T-helper 17 cell (primary cell): Measurements from ENCODE around the gene HSPA1L. TPM values are rescaled to one million over a fixed set of nuclear protein-coding genes. Genes with fewer than 3 reads are reported as not detected.
"Not testable (repeated sequence)": the region's sequence is repeated elsewhere in the genome, so short reads cannot be mapped to it uniquely, and the experiment has no call there.

Source experiments
- ATAC-seq: fragments of 150-1000 bp; cut with Tn5 transposase; 2 replicates; pipeline ENCODE4 v1.10.0; 2021; ENCODE audit warnings: mild to moderate bottlenecking, moderate library complexity
- DNase-seq, 3 donors: peaks; one replicate each; pipeline versions ENCODE4 v3.0.0 to v3.0.0-alpha.2; 2020 to 2021
- H3K9me3 ChIP-seq: one replicate; pipeline ENCODE4 v1.7.0; 2013; ENCODE audit warnings: low read length, mild to moderate bottlenecking; ENCODE audit not compliant: control insufficient read depth, poor library complexity, severe bottlenecking
- H3K27ac Mint-ChIP-seq: one replicate; pipeline ENCODE4 v1.8.0; 2022; ENCODE audit warnings: mild to moderate bottlenecking, moderate library complexity, mixed read lengths
- H3K27me3 Mint-ChIP-seq: one replicate; pipeline ENCODE4 v1.8.0; 2022; ENCODE audit warnings: mixed read lengths
- H3K36me3 Mint-ChIP-seq: one replicate; pipeline ENCODE4 v1.8.0; 2022; ENCODE audit warnings: low read depth, mixed read lengths
- H3K4me1 Mint-ChIP-seq: one replicate; pipeline ENCODE4 v1.8.0; 2022; ENCODE audit warnings: mild to moderate bottlenecking, mixed read lengths
- H3K4me3 Mint-ChIP-seq: one replicate; pipeline ENCODE4 v1.8.0; 2022; ENCODE audit warnings: mild to moderate bottlenecking, moderate library complexity, mixed read lengths
- total RNA-seq, 4 donors: library from RNA in 2 of 4; stranded (reverse) in 2 of 4; gene quantifications; one replicate each; pipeline ENCODE4 v1.2.3 and lab custom pipeline; 2022 to 2026

The HSPA1L gene
- total RNA-seq, 2 donors from 2014 or later, result 3.4 to 3.5 TPM

DNA sequence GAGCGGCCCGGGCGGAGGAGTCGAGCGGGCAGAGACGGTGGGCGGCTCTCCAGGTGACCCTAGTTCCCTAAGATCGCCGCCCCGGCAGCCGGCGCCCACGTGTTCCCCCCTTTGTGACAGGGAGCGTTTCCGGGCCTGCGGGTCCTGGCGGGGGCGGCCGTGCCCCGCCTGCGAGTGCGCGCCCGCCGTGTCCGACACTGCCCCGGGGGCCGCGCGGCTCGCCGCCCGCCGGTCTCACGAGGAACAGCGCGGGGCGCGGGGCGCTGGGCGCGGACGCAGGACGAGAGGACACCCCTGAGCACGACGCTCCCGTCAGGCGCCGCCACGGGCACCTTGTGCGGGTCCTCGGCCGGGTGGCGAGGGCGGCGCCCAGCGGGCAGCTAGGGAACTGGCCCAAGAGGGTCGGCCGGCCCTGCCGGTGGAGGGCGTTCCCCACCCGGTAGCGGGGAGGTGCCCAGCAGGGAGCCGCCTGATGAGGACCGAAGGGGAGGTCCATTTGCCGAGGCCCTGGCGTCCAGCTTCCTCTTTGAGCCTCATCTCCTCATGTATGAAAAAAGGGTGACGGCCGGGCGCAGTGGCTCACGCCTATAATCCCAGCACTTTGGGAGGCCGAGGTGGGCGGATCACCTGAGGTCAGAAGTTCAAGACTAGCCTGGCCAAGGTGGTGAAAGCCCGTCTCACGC, 19.3 kb downstream of the HSPA1L start, which contains the start of gene VARS1:
TSS of gene VARS1 (minus strand) at position 137 of the 683 bp plus-strand sequence. CDS start 535 bp downstream, outside the sequence.
- DNase-seq (peak; percentile 74 to 82 (median 78)), ATAC-seq (peak; percentile 88)
- H3K4me1 Mint-ChIP-seq, result peaks cover 33% of the 10 kb centered on the region
- H3K4me3 Mint-ChIP-seq, result peak within 1 kb of the TSS; percentile 95
- no peaks in the 10 kb centered on the region for H3K27me3 Mint-ChIP-seq
- no peaks in the 10 kb centered on the region for H3K9me3 ChIP-seq
- peaks cover 5% of the 10 kb centered on the region for H3K36me3 Mint-ChIP-seq
- H3K27ac Mint-ChIP-seq, result peak within 1 kb of the TSS; percentile 98

DNA sequence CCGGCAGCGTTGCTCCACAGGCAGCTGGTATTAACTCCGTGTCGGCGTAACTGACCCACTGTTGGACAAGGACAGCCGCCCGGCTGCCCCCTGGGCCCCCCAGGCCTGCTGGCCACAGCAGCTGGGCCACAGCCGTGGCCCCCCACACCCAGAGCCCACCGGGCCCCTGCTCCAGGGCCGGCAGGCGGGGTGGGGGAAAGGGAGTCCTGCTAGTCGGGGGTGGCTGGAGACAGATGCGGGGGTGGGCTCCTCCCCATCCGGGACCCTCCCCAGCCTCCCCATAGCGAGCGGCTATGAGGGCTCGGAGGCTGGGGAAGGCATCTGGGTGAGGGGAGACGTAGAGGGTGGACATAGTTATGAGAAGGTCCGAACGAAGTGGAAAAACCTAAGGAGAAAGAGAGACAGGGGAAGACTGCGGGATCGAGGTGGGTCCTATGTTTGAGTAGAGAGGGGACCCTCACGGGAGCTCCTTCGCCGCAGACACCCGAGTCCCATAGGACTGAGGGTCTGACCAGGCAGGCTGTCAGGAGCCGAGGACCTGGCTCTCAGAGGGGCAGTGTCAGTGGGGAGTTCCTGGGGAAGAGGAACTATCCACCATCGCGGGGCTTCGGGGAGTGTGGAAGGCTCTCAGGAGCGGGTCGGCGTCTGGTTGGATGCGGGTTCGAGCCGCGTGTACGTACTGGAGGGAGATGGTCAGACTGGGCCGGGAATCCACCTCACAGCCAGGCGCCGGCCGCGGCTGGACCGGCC, 20.0 kb downstream of the HSPA1L start:
- H3K4me3 Mint-ChIP-seq, result peak overlapping the region; percentile 95
- H3K4me1 Mint-ChIP-seq, result peaks cover 36% of the 10 kb centered on the region
- no peaks in the 10 kb centered on the region for H3K27me3 Mint-ChIP-seq
- H3K27ac Mint-ChIP-seq, result peak overlapping the region; percentile 98
- DNase-seq, result peak in 1 of 3 donors; percentile 12
- no peaks in the 10 kb centered on the region for H3K9me3 ChIP-seq
- ATAC-seq, result peak; percentile 7
- peaks cover 8% of the 10 kb centered on the region for H3K36me3 Mint-ChIP-seq

DNA sequence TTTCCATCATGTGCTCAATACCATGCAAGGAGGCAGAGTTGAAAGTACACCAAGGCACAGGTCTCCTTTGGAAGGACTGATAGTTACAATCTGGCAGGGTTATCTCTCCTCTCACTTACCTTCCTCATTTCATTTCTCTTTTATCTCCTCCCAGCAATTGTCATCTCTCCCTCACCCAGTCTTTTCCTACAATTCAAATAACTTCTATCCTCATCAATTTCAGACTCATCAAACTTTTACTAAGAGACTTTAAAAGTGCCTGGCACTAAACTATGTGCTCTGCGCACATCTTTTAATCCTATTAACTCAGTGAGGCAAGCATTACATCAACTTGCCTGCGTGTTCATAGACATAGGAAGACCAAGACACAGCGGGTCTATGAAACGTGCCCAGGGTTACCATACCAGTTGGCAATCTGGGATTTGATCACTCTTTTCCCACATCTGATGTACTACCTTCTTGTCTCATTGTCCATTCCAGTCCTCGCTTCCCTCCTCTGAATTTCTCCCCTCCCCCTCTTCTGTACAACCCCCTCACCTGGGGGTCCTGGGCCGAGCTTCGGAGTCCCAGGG, 20.7 kb downstream of the HSPA1L start:
- Mint-ChIP-seq H3K4me3 (peak overlapping the region; percentile 95), H3K36me3 (peaks cover 8% of the 10 kb centered on the region), H3K27ac (peak overlapping the region; percentile 98), H3K4me1 (peaks cover 36% of the 10 kb centered on the region), H3K27me3 (no peaks in the 10 kb centered on the region)
- no peak for DNase-seq
- no peak for ATAC-seq
- H3K9me3 ChIP-seq, result no peaks in the 10 kb centered on the region

DNA sequence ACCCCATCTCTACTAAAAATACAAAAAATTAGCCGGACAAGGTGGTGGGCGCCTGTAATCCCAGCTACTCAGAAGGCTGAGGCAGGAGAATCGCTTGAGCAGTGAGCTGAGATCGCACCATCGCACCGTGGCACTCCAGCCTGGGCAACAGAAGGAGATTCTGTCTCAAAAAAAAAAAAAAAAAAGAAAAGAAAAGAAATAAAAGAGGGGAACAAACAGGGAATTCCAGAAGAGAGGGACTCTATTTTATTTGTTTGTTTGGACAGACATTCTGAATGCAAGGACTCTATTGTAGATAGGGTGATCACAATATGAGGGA, 21.2 kb downstream of the HSPA1L start:
- not testable (repeated sequence) for H3K36me3 Mint-ChIP-seq, DNase-seq, H3K27me3 Mint-ChIP-seq, ATAC-seq, H3K9me3 ChIP-seq
- H3K27ac Mint-ChIP-seq, result peak overlapping the region; percentile 98
- H3K4me1 Mint-ChIP-seq, result peaks cover 36% of the 10 kb centered on the region
- H3K4me3 Mint-ChIP-seq, result peak overlapping the region; percentile 95

DNA sequence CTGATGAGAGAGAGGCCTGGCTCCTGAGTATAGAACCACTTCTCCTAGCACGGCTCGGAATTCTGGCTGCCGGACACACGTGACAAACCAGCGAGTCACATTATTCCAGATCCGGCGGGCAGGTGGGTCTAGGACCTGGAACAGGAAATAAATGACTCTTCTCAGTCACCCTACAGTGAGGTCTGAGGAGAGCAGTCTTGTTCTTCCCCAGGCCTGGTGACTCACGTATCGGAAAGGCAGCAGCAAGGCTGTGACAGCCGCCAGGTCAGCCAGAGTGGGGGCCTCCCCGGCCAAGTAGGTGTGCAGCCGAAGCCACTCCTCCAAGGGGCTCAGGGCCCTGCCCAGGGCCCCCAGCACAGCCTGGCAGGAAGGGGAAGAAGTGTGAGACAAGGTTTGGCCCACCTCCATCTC, 22.3 kb downstream of the HSPA1L start:
- no peaks in the 10 kb centered on the region for H3K9me3 ChIP-seq
- Mint-ChIP-seq H3K4me3 (no peak overlapping the region), H3K4me1 (peaks cover 33% of the 10 kb centered on the region), H3K27ac (no peak overlapping the region), H3K36me3 (peaks cover 8% of the 10 kb centered on the region), H3K27me3 (no peaks in the 10 kb centered on the region)
- ATAC-seq, result no peak
- DNase-seq, result no peak

DNA sequence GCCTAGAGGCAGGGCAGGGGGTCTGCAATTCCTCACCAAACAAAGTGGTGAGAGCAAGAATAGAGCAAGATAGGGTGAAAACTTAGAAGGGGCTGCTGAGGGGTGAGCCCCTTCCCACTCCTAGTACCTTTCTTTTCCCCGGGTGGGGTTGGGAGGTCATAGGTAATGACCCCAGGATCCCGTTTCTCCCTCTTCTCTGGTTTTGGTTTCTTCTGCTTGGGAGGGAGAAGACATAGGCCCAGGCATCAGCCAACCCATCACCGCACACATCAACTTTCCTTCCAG, 23.1 kb downstream of the HSPA1L start:
- H3K27me3 Mint-ChIP-seq, result no peaks in the 10 kb centered on the region
- no peaks in the 10 kb centered on the region for H3K9me3 ChIP-seq
- ATAC-seq (no peak), DNase-seq (no peak)
- H3K27ac Mint-ChIP-seq, result no peak overlapping the region
- H3K36me3 Mint-ChIP-seq, result peaks cover 8% of the 10 kb centered on the region
- H3K4me3 Mint-ChIP-seq, result peak overlapping the region; percentile 66
- peaks cover 26% of the 10 kb centered on the region for H3K4me1 Mint-ChIP-seq

DNA sequence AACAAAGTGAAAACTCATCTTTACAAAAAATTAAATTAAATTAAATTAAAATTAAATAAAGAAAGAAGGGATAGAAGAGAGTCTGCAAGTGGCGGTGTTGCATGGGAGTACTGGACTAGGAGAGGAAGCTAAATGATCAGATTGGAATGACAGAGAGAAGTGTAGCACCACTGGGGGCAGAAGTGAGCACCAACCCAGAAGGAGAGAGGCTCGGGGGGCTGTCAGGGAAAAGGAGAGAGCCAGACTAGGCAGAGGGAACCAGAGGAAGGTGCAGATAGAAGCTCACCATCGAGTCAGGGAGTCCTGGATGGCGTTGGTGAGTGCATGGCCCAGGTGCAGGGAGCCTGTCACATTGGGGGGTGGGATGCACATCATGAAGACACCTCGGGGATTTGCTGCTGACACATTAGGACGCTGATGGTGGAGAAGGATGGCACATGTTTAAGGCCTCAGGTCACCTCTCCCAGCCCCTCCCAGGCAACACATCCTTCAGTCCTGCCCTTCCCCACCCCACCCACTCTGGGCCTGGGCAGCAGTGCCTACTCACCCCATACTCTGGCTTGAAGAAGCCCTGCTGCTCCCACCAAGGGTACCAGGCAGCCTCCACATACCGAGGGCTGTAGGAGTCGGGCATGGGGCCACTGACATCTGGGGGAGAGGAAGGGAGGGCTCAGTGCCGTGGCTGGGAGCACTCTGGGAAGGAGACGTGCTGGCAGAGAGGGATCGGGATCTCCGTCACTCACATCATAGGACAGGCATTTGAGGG, 23.6 kb downstream of the HSPA1L start:
- no peak for ATAC-seq
- H3K36me3 Mint-ChIP-seq, result peaks cover 8% of the 10 kb centered on the region
- no peaks in the 10 kb centered on the region for H3K27me3 Mint-ChIP-seq
- H3K9me3 ChIP-seq, result no peaks in the 10 kb centered on the region
- DNase-seq, result no peak
- no peak overlapping the region for H3K27ac Mint-ChIP-seq
- H3K4me1 Mint-ChIP-seq, result peaks cover 24% of the 10 kb centered on the region
- no peak overlapping the region for H3K4me3 Mint-ChIP-seq

DNA sequence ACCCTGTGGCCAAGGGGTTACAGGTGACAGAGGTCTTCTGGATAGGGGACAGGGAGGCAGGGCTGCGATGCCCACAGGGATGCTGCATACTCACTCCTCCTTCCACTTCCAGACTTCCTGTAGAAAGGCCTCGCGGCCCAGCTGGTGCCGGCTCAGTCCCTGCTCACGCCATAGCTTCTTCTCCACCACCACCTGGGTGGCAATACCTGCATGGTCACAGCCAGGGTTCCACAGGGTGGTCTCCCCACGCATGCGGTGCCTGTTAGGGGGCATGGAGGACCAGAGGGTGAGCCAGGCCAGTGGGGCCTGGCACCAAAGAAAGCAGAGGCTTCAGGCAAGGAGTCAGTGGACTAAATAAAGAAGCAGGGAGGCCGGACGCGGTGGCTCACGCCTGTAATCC, 29.6 kb downstream of the HSPA1L start:
- no peak for ATAC-seq

DNA sequence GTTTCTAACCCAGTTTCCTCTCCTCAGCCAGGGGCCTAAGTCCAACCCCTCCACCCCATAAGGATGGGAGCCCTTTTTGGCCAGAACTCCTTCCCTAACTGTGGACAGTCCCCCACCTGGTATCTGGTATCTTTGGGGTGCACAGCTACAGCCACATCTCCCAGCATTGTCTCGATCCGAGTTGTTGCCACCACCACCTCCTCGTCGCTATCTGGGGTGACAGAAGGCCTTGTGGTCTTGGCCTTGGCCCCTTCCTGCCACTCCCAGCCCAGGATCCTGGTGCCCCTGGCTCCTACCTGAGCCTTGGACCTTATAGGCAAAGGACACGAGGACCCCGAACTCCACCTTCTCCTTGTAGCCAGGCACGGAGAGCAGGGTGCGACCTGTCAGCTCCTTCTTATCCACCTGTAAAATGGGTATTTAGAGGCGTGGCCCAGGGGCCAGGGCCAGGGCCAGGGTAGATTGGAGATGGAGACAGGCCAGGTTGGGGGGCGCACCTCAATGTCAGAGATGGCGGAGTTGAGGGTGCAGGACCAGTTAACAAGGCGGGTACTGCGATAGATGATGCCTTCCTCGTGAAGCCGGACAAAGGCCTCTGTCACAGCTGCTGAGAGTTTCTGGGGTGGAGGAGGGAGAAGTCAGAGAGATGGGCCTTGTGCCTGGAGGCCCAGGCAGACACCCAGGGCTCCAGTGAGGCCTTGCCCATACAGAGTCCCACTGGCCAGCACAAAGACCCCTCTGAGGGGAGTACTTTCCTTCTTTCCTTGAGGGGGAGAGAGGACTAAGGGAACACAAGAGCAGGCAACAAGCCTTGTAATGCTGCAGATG, 30.8 kb downstream of the HSPA1L start:
- no peak for DNase-seq
- no peaks in the 10 kb centered on the region for H3K9me3 ChIP-seq
- no peak overlapping the region for H3K27ac Mint-ChIP-seq
- no peaks in the 10 kb centered on the region for H3K27me3 Mint-ChIP-seq
- H3K4me3 Mint-ChIP-seq, result no peak overlapping the region
- ATAC-seq, result no peak
- peaks cover 3% of the 10 kb centered on the region for H3K36me3 Mint-ChIP-seq
- peaks cover 5% of the 10 kb centered on the region for H3K4me1 Mint-ChIP-seq

More for the DNA sequence above, 29.6 kb downstream of the HSPA1L start:
- no peaks in the 10 kb centered on the region for H3K9me3 ChIP-seq
- Mint-ChIP-seq H3K27me3 (no peaks in the 10 kb centered on the region), H3K27ac (no peak overlapping the region), H3K4me3 (no peak overlapping the region), H3K36me3 (peaks cover 3% of the 10 kb centered on the region), H3K4me1 (peaks cover 5% of the 10 kb centered on the region)
- no peak for DNase-seq

DNA sequence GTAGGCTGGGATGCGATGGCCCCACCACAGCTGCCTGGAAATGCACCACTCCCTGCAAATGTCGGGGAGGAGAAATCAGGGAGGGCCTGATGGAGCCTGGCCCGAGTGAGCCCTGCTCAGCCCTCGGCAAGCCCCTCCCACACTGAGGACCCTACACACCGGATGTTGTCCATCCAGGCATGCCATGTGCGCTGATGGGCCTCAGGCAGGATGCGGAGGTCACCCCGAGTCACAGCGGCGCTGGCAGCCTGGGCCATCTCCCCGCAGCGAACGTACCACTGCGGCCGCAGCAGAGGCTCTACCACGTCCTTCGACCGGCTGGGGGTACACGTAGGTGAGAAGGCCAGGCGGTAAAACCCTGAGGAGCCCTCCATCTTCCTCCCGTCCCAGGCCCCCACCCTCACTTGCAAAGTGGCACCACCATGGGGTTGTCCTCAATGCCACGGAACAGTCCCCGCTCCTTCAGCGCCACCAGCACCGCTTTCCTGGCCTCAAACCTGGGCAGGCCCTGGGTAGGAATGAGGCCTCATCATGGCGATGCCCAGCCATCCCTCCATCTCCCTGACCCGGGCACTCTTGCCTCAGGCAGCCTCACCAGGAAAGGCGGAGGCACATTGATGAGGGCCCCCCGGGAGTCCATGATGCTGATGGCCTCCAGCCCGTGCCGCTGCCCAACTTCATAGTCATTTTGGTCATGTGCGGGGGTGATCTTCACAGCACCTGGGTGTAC, 32.8 kb downstream of the HSPA1L start:
- DNase-seq (no peak), ATAC-seq (no peak)
- H3K9me3 ChIP-seq, result no peaks in the 10 kb centered on the region
- no peaks in the 10 kb centered on the region for H3K27me3 Mint-ChIP-seq
- H3K4me3 Mint-ChIP-seq, result no peak overlapping the region
- H3K4me1 Mint-ChIP-seq, result peaks cover 8% of the 10 kb centered on the region
- H3K36me3 Mint-ChIP-seq, result peaks cover 3% of the 10 kb centered on the region
- H3K27ac Mint-ChIP-seq, result no peak overlapping the region

DNA sequence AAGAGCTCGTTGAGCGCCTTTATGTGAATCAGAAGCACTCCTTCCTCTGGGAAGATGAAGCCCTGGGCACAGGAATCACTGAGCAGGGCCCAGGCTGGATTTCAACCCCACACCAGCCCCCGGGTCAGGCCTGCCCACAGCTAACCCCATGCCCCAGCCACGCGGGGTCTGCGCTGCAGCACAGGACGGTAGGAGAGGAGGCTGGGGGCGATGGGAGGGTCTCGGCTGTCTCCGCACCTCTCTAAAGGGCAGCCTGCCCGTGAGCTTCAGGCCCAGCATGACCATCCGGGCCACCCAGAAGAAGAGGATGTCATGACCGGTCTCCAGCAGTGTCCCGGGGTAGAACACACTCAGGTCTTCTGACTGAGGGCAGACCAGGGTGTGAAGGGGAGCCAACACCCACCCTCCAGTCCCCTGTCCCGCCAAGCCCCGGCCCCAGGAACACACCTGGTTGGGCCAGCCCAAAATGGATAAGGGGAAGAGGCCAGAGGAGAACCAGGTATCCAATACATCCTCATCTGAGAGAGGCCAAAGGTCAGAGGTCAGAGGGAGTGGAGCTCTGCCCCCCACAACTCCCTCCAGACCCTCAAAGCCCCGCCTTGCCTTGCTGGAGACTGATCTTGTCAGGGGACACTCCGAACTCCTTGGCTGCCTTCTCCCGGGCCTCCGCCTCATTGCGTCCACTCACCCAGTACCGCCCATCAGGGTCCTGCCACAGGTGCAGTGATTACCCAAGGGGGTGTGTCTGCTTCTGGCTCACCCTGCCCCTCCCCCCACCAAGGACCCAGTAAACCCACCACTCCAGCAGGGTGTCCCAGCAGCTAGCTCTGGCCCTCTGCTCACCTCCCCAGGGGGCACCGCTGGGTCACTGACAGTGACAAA, 33.6 kb downstream of the HSPA1L start:
- no peak overlapping the region for H3K4me3 Mint-ChIP-seq
- no peaks in the 10 kb centered on the region for H3K9me3 ChIP-seq
- H3K27ac Mint-ChIP-seq, result no peak overlapping the region
- DNase-seq (no peak), ATAC-seq (no peak)
- no peaks in the 10 kb centered on the region for H3K27me3 Mint-ChIP-seq
- peaks cover 3% of the 10 kb centered on the region for H3K36me3 Mint-ChIP-seq
- H3K4me1 Mint-ChIP-seq, result peaks cover 15% of the 10 kb centered on the region
